H1 (cell line): ENCODE measurements around the gene RPUSD3. TPM values are rescaled to one million over a fixed set of nuclear protein-coding genes. Genes with fewer than 3 reads are reported as not detected.

Experiments used
- CTCF ChIA-PET: fragments of 300-600 bp; sonication (Branson Sonifier 250); formaldehyde crosslinking; loops from one replicate; lab custom pipeline; 2021; ENCODE audit not compliant: partially characterized antibody; lab: Charles Lee
- POLR2A ChIA-PET: fragments of 300-600 bp; sonication (Branson Sonifier 250); formaldehyde crosslinking; loops from one replicate; lab custom pipeline; 2021; ENCODE audit warnings: inconsistent platforms; ENCODE audit not compliant: partially characterized antibody; lab: Charles Lee
- DNase-seq, 2 experiments: peaks; one replicate each; pipeline versions ENCODE4 v3.0.0 to v3.0.0-alpha.2; 2010 to 2022; ENCODE audit warnings: low spot score in 2 of 2, low read depth in 1 of 2, mixed read lengths in 1 of 2
- FAIRE-seq: peaks from 2 replicates; lab custom pipeline; 2011; peaks lifted over from hg19 to GRCh38; lab: Jason Lieb, UNC
- H2AFZ ChIP-seq: 2 replicates; pipeline ENCODE4 v1.8.1; 2012; ENCODE audit warnings: low read length, inconsistent platforms
- H2AK5ac ChIP-seq: 2 replicates; pipeline ENCODE4 v1.6.1; 2013; ENCODE audit warnings: low read depth, low read length
- H2BK120ac ChIP-seq: replicated peaks from 2 replicates; pipeline ENCODE3; 2013; ENCODE audit warnings: low read depth, low read length, inconsistent platforms
- H2BK12ac ChIP-seq: 2 replicates; pipeline ENCODE4 v1.6.1; 2013; ENCODE audit warnings: low read depth, low read length
- H2BK15ac ChIP-seq: 2 replicates; pipeline ENCODE4 v1.6.1; 2013; ENCODE audit warnings: low read length
- H2BK20ac ChIP-seq: 2 replicates; pipeline ENCODE4 v1.6.1; 2013; ENCODE audit warnings: low read length
- H2BK5ac ChIP-seq: 2 replicates; pipeline ENCODE4 v1.6.1; 2013; ENCODE audit warnings: low read depth, low read length
- H3K14ac ChIP-seq: 2 replicates; pipeline ENCODE4 v1.6.1; 2013; ENCODE audit warnings: inconsistent platforms; ENCODE audit not compliant: insufficient read length
- H3K18ac ChIP-seq: 2 replicates; pipeline ENCODE4 v1.6.1; 2013; ENCODE audit warnings: low read length; ENCODE audit errors: extremely low read depth
- H3K23ac ChIP-seq: 2 replicates; pipeline ENCODE4 v1.6.1; 2013; ENCODE audit warnings: inconsistent platforms; ENCODE audit not compliant: insufficient read length
- H3K23me2 ChIP-seq: 2 replicates; pipeline ENCODE4 v1.6.1; 2013; ENCODE audit warnings: low read depth, low read length
- H3K27ac ChIP-seq: 2 replicates; pipeline ENCODE4 v1.6.1; 2011; ENCODE audit warnings: low read depth, low read length, inconsistent platforms
- H3K27me3 ChIP-seq, 4 experiments: replicated peaks in 1 of 4; 1 replicate in 1 of 4; 2 replicates in 3 of 4; pipeline versions ENCODE4 v1.6.1 to v1.8.1; 2011 to 2013; ENCODE audit warnings: low read length in 3 of 4, mild to moderate bottlenecking in 3 of 4, inconsistent platforms in 2 of 4, mixed read lengths in 2 of 4, moderate library complexity in 1 of 4; ENCODE audit not compliant: control insufficient read depth in 3 of 4, insufficient read depth in 3 of 4; ENCODE audit errors: extremely low read depth in 1 of 4
- H3K36me3 ChIP-seq, 4 experiments: 2 replicates each; pipeline versions ENCODE4 v1.6.1 to v1.8.1; 2011 to 2013; ENCODE audit warnings: mild to moderate bottlenecking in 4 of 4, low read length in 3 of 4, moderate library complexity in 2 of 4, control low read depth in 1 of 4, inconsistent platforms in 1 of 4; ENCODE audit not compliant: insufficient read depth in 4 of 4, control insufficient read depth in 2 of 4
- H3K4ac ChIP-seq: replicated peaks from 2 replicates; pipeline ENCODE3; 2013; ENCODE audit warnings: low read length, low read depth, mixed read lengths, inconsistent platforms; ENCODE audit not compliant: insufficient read length
- H3K4me1 ChIP-seq, 4 experiments: replicated peaks in 1 of 4; 1 replicate in 1 of 4; 2 replicates in 3 of 4; pipeline versions ENCODE4 v1.6.1 to v1.8.1; 2011 to 2013; ENCODE audit warnings: low read length in 3 of 4, inconsistent platforms in 2 of 4, mixed read lengths in 1 of 4; ENCODE audit not compliant: insufficient read depth in 4 of 4, control insufficient read depth in 3 of 4
- H3K4me2 ChIP-seq, 2 experiments: 2 replicates each; pipeline versions ENCODE4 v1.6.1 to v1.8.1; 2011 to 2013; ENCODE audit warnings: low read depth in 2 of 2, low read length in 2 of 2, control low read depth in 1 of 2, inconsistent platforms in 1 of 2, mild to moderate bottlenecking in 1 of 2; ENCODE audit not compliant: insufficient read depth in 1 of 2
- H3K4me3 ChIP-seq, 4 experiments: fragments of 200-600, 300-600 bp in 1 of 4; sonication (generic), shearing (Covaris generic), sonication (Bioruptor Twin) in 1 of 4; 2 replicates each; pipeline versions ENCODE4 v1.5.1 to v1.8.1; 2011 to 2016; ENCODE audit warnings: low read length in 4 of 4, low read depth in 3 of 4, control low read depth in 2 of 4, inconsistent platforms in 2 of 4, mild to moderate bottlenecking in 2 of 4, mixed read lengths in 1 of 4, moderate library complexity in 1 of 4; ENCODE audit not compliant: insufficient read depth in 2 of 4; ENCODE audit errors: extremely low read depth in 1 of 4
- H3K56ac ChIP-seq: replicated peaks from 2 replicates; pipeline ENCODE3; 2013; ENCODE audit warnings: low read depth, mild to moderate bottlenecking, mixed read lengths, low read length, inconsistent platforms; ENCODE audit not compliant: insufficient read length
- H3K79me1 ChIP-seq: 2 replicates; pipeline ENCODE4 v1.6.1; 2013; ENCODE audit warnings: low read depth, low read length, control low read depth
- H3K79me2 ChIP-seq, 2 experiments: 2 replicates each; pipeline versions ENCODE4 v1.6.1 to v1.8.1; 2012 to 2013; ENCODE audit warnings: low read length in 2 of 2, mild to moderate bottlenecking in 2 of 2, inconsistent platforms in 1 of 2; ENCODE audit not compliant: insufficient read depth in 2 of 2, control insufficient read depth in 1 of 2
- H3K9ac ChIP-seq, 4 experiments: replicated peaks in 1 of 4; 1 replicate in 1 of 4; 2 replicates in 3 of 4; pipeline versions ENCODE4 v1.6.1 to v1.8.1; 2011 to 2013; ENCODE audit warnings: low read depth in 3 of 4, low read length in 3 of 4, control low read depth in 2 of 4, mild to moderate bottlenecking in 2 of 4, moderate library complexity in 2 of 4, inconsistent platforms in 1 of 4; ENCODE audit errors: extremely low read depth in 1 of 4
- H3K9me3 ChIP-seq, 2 experiments: 2 replicates each; pipeline versions ENCODE4 v1.6.1 to v1.8.1; 2012 to 2013; ENCODE audit warnings: mild to moderate bottlenecking in 2 of 2, moderate library complexity in 2 of 2, control low read depth in 1 of 2, inconsistent platforms in 1 of 2, low read depth in 1 of 2, low read length in 1 of 2, mixed read lengths in 1 of 2; ENCODE audit not compliant: insufficient read depth in 2 of 2
- H4K20me1 ChIP-seq, 2 experiments: replicated peaks in 1 of 2; 2 replicates each; pipeline versions ENCODE3 to v1.8.1; 2011 to 2013; ENCODE audit warnings: inconsistent platforms in 2 of 2, low read length in 2 of 2, mild to moderate bottlenecking in 1 of 2; ENCODE audit not compliant: insufficient read depth in 2 of 2, control insufficient read depth in 1 of 2
- H4K5ac ChIP-seq: 2 replicates; pipeline ENCODE4 v1.6.1; 2013; ENCODE audit warnings: low read length, low read depth, mixed read lengths, inconsistent platforms; ENCODE audit not compliant: insufficient read length
- H4K8ac ChIP-seq: 2 replicates; pipeline ENCODE4 v1.8.0; 2013; ENCODE audit warnings: mild to moderate bottlenecking, moderate library complexity, low read length, inconsistent platforms; ENCODE audit not compliant: insufficient read depth; ENCODE audit errors: extremely low read depth
- H4K91ac ChIP-seq: replicated peaks from 2 replicates; pipeline ENCODE3; 2013; ENCODE audit warnings: low read length, mixed read lengths, inconsistent platforms; ENCODE audit not compliant: insufficient read length
- WGBS, 2 experiments: shearing (Covaris generic) in 1 of 2; methylation state at CpG; one replicate each; pipeline versions ENCODE4 v1.1.6 to v1.1.7; 2013 to 2015; ENCODE audit warnings: low lambda C conversion rate in 2 of 2, mixed read lengths in 2 of 2, inconsistent platforms in 1 of 2, low coverage in 1 of 2, missing lambda C conversion rate in 1 of 2; ENCODE audit not compliant: insufficient replicate concordance in 2 of 2, insufficient coverage in 1 of 2, insufficient read length in 1 of 2; ENCODE audit errors: extremely low coverage in 1 of 2, missing lambda C conversion rate in 1 of 2; 5-methylcytosine and 5-hydroxymethylcytosine counted together
- polyA plus RNA-seq, 7 experiments: library from polyadenylated mRNA; depleted of rRNA in 3 of 7; stranded (reverse) in 5 of 7; unstranded in 2 of 7; fragments of >200 nt in 5 of 7; fragments of 200-250 nt in 2 of 7; gene quantifications; 1 replicate in 5 of 7; 2 replicates in 1 of 7; 4 replicates in 1 of 7; pipeline versions ENCODE4 v1.2.1 to v1.2.3, GENCODE V29; 2011 to 2013; ENCODE audit warnings: missing spikeins in 2 of 7, mixed read lengths in 2 of 7
- total RNA-seq: library from RNA; stranded (reverse); fragmentation: NEBNext Ultra II Directional; extraction: Animal tissue kit (Norgen Biotek cat#: 25700); gene quantifications from 2 replicates; pipeline ENCODE4 v1.2.1, GENCODE V29; 2021

RPUSD3 gene
- total and polyA plus RNA-seq, 2 of the 8 experiments (the other 6 are each of a cell fraction or from before 2014, with no cell fraction given): 68.4 to 154 TPM

DNA sequence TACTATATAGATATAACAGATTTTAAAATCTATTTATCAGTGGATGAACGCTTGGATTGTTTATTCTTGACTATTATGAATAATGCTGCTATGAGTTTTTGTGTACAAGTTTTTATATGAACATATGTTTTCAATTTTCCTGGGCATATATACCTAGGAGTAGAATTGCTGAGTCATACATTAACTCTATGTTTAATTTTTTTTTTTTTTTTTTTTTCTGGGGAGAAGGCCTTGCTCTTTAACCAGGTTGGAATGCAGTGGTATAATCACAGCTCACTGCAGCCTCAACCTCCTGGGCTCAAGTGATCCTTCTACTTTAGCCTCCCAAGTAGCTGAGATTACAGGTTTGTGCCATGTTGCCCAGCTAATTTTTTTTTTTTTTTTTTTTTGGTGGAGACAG, 27.2 kb upstream of the RPUSD3 start:
- no peak overlapping the region for H3K4ac ChIP-seq
- H3K4me3 ChIP-seq: no peak overlapping the region
- H3K9me3 ChIP-seq: no peaks in the 10 kb centered on the region
- no peak overlapping the region for H2AK5ac ChIP-seq
- no peak overlapping the region for H2BK15ac ChIP-seq
- H3K9ac ChIP-seq: no peak overlapping the region
- 60% methylated on average over 1 of the region's 1 CpG; no CpG with 5 or more reads in 1 of the 2 experiments for WGBS, 2 experiments
- H4K20me1 ChIP-seq: no peaks in the 10 kb centered on the region
- no peaks in the 10 kb centered on the region for H3K36me3 ChIP-seq
- no peak overlapping the region for H3K14ac ChIP-seq
- no peak overlapping the region for H2AFZ ChIP-seq
- H3K18ac ChIP-seq: no peak overlapping the region
- CTCF ChIA-PET: interaction anchor here (0.6 to 0.7 kb wide), 4 partner anchors 43 to 513 kb away, joined by 3 to 4 read pairs (median 3); no protein-coding TSS in a partner anchor
- H2BK20ac ChIP-seq: no peak overlapping the region
- H2BK5ac ChIP-seq: no peak overlapping the region
- H3K56ac ChIP-seq: no peak overlapping the region
- H4K91ac ChIP-seq: no peak overlapping the region
- no peak overlapping the region for H3K27ac ChIP-seq
- no peaks in the 10 kb centered on the region for H3K27me3 ChIP-seq
- H3K23me2 ChIP-seq: no peaks in the 10 kb centered on the region
- no peak overlapping the region for H3K4me2 ChIP-seq
- no peak overlapping the region for H2BK120ac ChIP-seq
- FAIRE-seq (no peak), DNase-seq (no peak)
- no peak overlapping the region for H4K5ac ChIP-seq
- no peak overlapping the region for H4K8ac ChIP-seq
- no peak overlapping the region for H2BK12ac ChIP-seq
- POLR2A ChIA-PET: no interaction called here
- H3K4me1 ChIP-seq: no peaks in the 10 kb centered on the region
- H3K23ac ChIP-seq: no peak overlapping the region
- no peaks in the 10 kb centered on the region for H3K79me1 ChIP-seq
- no peaks in the 10 kb centered on the region for H3K79me2 ChIP-seq
